LNCAP (cell line): Measurements from ENCODE around the gene CYP2C8.

Source experiments
- TF ChIP-seq, protein P1 (sequence below): fragments of 450-650 bp; IDR thresholded peaks from 2 replicates; pipeline ENCODE4 v1.5.1; 2017; ENCODE audit warnings: mild to moderate bottlenecking

Gene CYP2C8

DNA sequence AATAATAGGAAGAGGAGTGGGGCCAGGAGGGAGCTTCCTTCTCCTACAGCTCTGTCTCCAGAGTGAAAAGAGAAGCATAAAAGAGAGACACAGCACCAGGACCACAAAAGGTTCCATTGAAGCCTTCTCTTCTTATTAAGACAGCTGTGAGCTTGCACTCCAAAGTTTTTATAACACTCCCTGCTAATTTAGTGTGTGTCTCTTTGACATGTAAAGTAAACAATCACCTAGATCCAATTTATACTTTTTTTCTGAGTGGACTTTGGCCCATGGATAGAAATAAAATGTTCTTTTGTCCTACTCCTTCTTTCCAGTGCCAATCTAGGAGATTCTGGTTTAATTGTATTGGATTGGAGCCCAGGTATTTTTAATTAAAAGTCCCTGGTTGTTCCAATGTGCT is at the start of gene CYP2C8:
Gene CYP2C8 (minus strand): TSS at position 212 of the 400 bp plus-strand sequence. CDS start 95 bp downstream, at position 117.
- TF ChIP-seq, protein P1, sequence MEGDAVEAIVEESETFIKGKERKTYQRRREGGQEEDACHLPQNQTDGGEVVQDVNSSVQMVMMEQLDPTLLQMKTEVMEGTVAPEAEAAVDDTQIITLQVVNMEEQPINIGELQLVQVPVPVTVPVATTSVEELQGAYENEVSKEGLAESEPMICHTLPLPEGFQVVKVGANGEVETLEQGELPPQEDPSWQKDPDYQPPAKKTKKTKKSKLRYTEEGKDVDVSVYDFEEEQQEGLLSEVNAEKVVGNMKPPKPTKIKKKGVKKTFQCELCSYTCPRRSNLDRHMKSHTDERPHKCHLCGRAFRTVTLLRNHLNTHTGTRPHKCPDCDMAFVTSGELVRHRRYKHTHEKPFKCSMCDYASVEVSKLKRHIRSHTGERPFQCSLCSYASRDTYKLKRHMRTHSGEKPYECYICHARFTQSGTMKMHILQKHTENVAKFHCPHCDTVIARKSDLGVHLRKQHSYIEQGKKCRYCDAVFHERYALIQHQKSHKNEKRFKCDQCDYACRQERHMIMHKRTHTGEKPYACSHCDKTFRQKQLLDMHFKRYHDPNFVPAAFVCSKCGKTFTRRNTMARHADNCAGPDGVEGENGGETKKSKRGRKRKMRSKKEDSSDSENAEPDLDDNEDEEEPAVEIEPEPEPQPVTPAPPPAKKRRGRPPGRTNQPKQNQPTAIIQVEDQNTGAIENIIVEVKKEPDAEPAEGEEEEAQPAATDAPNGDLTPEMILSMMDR: no peak

DNA sequence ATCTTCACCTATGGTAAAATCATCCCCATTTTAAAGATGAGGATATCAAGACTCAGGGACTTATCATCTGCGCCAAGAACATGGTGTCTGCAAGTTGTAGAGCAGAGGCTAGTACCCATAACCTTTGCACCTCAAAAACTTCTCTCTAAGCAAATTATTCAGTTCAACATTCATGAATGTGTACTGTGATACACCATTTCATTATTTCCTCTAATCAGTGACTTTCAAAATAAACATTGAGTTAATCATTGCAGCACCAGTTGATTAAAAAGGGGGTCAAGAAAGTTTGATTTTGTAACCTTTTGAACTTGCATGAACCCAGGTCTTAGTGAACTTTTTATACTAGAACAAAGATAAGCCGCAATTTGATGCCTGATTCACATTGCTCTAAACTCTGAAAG is 47.6 kb upstream of the CYP2C8 start:
- TF ChIP-seq, protein P1: no peak

DNA sequence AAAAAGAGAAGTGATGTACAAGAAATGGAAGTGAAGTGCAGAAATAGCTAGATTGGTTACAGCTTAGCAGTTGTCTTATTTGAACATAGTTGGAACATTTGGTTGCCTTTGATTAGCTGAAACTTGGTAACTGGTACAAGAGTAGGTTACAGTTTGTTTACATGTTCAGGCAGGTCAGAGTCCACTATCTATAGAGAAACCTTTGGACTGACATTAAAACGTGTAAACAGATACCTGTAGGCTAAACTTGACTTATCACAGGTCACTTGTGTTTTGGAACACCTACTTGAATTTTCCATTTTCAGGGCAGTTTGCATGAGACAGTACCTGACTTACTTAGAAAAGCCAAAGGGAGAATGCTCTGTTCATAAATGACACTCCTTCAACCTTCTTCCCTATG is 28.5 kb upstream of the CYP2C8 start:
- TF ChIP-seq, protein P1: no peak

DNA sequence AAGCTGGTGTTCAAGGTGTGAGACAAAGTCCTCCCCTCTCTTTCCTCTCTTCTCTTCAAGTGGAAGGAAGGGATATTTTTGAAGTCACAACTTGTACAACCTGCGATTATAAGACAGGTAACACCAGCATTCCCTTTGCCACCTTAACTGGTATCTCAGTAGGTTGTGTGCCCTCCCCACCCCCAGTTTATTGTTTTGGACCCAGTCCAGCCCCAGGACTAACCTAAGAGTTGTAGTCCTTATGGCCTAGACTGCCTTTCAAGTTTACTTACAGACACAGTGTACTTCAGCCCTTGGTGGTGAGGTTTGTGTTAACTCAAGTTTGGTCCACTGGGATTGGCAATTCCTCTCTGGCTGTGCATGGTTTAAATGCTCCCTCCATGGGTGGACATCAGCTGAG is 26.8 kb upstream of the CYP2C8 start:
- TF ChIP-seq, protein P1: no peak

DNA sequence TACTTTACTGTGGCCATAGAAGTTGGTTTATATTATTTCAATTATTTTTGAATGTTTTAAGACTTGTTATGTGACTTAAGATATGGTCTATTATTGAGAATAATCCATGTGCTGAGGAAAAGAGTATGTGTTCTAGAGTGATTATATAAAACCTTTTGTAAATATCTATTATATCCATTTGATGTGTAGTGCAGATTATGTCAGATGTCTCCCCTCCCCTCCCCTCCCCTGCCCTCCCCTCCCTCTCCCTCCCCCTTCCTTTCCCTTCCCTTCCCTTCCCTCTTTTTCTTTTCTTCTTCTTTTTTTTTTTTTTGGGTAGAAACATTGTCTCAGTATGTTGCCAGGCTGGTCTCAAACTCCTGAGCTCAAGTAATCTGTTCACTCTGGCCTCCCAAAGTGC is 8.3 kb upstream of the CYP2C8 start:
- TF ChIP-seq, protein P1: no peak

DNA sequence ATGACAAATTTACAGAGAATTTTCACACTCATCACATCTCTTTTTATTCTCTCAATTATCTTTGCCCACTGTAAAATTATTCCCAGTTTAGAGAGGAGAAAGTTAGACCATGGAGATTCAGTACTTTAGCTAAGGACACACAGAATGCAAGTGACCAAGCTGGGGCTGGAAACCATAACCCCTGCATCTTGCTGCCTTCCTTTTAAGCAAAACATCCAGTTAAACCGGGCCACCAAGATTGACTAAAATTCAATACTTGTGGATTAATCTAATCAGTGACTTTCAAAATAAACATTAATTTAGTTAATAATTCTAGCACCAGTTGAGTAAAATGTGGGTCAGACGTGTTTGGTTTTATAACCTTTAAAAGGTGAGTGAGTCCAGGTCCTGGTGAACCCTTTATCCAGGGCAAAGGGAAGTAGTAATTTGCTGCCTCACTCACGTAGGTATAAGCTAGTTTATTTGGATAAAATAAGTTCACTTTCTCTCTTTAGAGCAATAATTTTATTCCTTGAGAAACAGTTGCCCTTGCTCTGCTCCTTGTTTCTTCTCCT is 1.9 kb upstream of the CYP2C8 start:
- TF ChIP-seq, protein P1: no peak

DNA sequence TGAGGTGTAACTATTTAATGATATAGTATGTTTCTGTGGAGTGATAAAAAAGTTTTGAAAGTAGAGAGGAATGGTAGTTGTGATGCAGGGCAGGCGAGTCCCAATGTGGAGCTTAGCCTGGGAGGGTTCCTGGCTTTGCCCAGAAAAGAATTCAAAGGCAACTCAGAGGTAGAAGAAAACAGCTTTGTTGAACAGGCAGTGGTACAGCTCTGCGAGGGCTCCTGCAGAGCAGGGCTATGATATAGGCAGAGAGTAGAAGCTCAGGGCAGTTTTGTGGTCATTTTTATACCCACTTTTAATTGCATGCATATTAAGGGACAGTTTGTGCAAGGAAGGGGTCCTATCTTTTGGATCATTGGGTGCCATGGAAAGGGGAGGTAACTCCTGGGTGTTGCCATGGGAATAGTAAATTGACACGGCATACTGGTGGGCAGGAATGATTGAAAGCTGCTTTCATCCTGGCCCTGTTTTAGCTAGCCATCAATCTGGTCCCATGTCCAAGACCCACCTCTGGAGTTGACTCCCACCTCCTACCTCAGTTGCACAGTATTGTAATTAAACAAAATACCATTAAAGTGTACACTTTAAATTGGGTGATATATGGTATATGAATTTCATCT is 12.4 kb downstream of the CYP2C8 start:
- TF ChIP-seq, protein P1: no peak
